ENCODE results near the gene TFRC.

Gene TFRC

DNA sequence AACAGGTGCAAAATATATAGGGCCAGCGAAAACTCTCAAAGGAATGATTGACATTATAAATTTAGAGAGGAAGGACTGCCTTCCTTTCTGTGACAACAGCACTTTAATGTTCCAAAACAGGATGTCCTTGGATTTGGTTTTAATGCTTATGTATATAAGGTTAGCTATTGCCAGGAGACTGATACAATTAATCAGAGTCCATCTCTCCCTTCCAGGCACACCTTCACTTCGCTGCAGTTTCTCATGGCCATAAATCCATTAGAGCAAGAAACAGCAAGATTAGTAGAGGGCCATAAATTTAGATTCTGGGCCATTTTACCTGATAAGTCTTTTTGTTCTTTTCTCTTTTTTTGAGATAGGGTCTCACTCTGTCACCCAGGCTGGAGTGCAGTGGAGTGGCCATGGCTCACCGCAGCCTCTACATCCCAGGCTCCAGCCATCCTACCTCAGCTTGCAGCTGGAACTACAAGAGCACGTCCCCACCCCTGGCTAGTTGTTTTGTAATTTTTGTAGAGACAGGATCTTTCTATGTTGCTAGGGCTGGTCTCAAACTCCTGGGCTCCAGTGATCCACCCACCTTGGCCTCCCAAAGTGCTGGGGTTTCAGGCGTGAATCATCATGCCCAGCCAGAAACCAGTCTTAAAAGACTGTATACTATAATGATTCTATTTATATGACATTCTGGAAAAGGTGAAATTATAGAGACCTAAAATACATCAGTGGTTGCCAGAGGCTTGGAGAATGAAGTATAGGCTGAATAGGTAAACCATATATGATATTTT lies 15.7 kb upstream of the TFRC start:
- TF ChIP-seq GATA3 (IDR thresholded peaks at IDR 0.05; ENCODE audit: low read depth, low read length) = no peak
- TF ChIP-seq GATA2 (IDR thresholded peaks at IDR 0.05; ENCODE audit: low read depth, low read length) = no peak

- TF ChIP-seq GATA2 (IDR thresholded peaks at IDR 0.05; ENCODE audit: low read depth, low read length) (no peak), GATA3 (IDR thresholded peaks at IDR 0.05; ENCODE audit: low read depth, low read length) (no peak)
Measured at GRCh38 chr3:196096382-196096953, 14.6 kb upstream of the TFRC start.

GRCh38 chr3:196093317-196094111 lies 11.6 kb upstream of the TFRC start:
- no peak for TF ChIP-seq GATA3 (IDR thresholded peaks at IDR 0.05; ENCODE audit: low read depth, low read length)
- no peak for TF ChIP-seq GATA2 (IDR thresholded peaks at IDR 0.05; ENCODE audit: low read depth, low read length)

DNA sequence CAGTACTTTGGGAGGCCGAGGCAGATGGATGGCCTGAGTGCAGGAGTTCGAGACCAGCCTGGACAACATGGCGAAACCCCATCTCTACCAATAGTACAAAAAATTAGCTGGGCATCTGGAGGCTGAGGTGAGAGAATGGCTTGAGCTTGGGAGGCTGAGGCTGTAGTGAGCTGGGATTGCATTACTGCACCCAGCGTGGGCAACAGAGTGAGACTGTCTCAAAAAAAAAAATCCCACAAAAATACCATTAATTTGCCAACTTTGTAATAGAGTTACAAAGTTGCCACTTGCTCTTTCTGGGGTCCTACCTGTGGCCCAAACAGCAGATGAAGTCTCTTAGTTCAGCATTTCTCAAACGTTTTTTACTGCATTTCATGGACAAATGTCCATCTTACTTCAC lies 6.0 kb upstream of the TFRC start:
- TF ChIP-seq GATA3 (IDR thresholded peaks at IDR 0.05; ENCODE audit: low read depth, low read length) = no peak
- TF ChIP-seq GATA2 (IDR thresholded peaks at IDR 0.05; ENCODE audit: low read depth, low read length) = no peak

GRCh38 chr3:196082619-196082971 lies 705 bp upstream of the TFRC start:
- TF ChIP-seq GATA2 (IDR thresholded peaks at IDR 0.05; ENCODE audit: low read depth, low read length) (no peak), GATA3 (IDR thresholded peaks at IDR 0.05; ENCODE audit: low read depth, low read length) (no peak)

DNA sequence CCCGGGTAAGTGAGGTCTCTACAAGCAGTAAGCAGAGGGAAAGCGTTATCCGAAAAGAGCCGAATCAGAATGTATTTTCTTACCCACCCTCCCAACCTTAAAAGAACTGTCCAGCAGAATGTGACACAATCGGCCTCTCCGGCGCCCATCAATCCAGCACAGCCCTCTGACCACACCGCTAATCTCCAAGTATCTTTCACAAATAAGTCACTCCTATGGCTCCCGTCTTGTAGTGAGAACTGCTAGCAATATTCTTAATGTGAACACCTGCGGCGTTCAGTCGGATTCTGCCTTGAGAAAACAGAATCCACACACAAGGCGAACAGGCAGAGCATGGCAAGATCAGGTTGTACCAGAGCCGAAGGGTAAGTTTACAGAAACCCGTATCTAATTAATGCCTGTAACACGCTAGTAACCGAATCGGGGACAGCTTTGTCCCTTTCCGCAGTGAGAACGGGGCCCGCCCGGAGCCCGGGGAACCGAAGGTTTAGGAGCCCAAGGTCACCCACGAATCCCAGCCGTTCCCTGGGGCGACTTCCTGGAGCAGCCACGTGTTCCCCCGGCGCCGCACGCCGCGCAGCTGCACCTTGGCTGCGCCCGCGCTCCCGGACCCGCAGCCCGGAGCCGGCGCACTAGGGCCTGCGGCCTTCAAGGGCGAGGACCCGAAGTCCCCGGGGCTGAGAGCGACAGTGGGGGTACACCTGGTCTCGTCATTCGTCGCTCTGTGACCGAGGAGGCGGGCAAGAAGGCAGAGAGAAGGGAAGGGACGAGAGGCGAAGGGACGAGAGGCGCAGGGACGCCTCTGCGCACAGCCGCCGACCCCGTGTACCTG lies 672 bp downstream of the TFRC start:
- no peak for TF ChIP-seq GATA3 (IDR thresholded peaks at IDR 0.05; ENCODE audit: low read depth, low read length)
- no peak for TF ChIP-seq GATA2 (IDR thresholded peaks at IDR 0.05; ENCODE audit: low read depth, low read length)

DNA sequence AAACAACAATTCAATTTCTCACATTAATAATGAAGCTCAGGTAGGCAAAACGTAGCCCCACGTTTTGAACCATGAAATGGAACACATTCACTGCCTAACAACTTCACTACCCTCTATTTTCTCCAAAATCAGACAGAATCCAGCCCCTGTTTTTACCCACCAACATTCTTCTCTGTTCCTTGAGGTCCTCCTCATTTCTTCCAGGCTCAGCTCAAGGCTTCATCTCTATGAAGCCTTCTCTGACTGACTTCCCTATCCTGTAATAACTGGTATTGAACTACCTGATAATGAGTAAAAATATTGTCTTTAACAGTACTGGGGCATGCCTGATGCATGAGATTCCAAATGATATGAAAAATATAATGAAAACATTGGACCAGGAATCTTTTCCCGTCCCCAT lies 2.2 kb downstream of the TFRC start:
- TF ChIP-seq GATA3 (IDR thresholded peaks at IDR 0.05; ENCODE audit: low read depth, low read length) = no peak
- no peak for TF ChIP-seq GATA2 (IDR thresholded peaks at IDR 0.05; ENCODE audit: low read depth, low read length)

- TF ChIP-seq GATA2 (IDR thresholded peaks at IDR 0.05; ENCODE audit: low read depth, low read length) (no peak), GATA3 (IDR thresholded peaks at IDR 0.05; ENCODE audit: low read depth, low read length) (no peak)
Measured at GRCh38 chr3:196075013-196075412, 6.9 kb downstream of the TFRC start.

DNA sequence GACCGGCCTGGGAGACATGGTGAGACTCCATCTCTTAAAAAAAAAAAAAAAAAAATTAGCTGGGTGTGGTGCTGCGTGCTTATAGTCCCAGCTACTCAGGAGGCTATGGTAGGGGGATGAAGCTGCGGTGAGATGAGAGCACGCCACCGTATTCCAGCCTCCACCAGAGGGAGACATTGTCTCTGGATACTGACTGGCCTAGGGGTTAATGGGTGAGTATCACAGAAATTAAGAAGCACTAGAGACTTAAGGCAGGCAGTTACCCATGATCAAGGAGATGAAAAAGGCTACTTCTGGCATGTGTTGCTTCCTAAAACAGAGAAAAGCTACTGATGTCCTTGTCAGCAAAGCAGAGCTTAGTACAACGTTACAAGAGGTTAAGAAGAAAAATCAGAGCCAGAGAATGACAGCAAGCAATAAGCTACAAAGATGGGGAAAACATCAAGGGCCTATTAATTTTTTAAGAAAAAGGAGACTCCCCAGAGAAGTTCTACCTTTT lies 8.6 kb downstream of the TFRC start:
- TF ChIP-seq GATA2 (IDR thresholded peaks at IDR 0.05; ENCODE audit: low read depth, low read length) = no peak

DNA sequence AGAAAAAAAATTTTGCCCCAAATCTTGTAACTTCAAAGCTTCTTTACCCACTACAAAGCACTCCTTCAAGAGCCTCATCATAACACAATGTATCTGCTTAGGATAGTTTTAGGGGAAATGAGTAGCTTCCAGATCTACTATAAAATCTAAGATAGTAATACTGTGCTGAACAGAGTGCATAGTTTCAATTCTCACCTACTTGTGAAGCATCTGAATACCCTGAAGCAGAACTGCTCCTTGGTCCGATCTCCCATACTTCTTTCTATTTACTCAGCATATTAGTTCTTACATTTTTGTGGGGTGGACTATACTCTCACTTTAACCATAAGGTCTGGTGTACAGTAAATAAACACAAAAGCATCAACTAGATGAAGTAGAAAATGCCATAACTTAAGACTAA lies 9.6 kb downstream of the TFRC start:
- no peak for TF ChIP-seq GATA2 (IDR thresholded peaks at IDR 0.05; ENCODE audit: low read depth, low read length)
- TF ChIP-seq GATA3 (IDR thresholded peaks at IDR 0.05; ENCODE audit: low read depth, low read length) = no peak

DNA sequence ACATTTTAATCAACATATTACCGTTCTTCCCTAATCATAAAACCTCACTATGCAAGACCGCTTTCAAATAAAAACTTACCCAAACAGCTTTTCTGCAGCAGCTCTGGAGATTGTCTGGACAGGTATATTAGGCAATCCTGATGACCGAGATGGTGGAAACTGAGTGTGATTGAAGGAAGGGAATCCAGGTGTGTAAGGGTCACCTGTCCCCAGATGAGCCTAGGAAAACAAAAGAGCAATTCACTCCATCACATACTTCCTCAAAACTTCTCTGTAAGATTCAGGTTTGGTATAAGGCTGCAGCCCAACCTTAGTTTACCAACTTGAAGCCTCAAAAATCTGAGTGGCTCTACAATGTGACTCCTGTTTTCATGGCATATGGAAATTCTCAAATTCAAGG lies 14.5 kb downstream of the TFRC start:
- TF ChIP-seq GATA3 (IDR thresholded peaks at IDR 0.05; ENCODE audit: low read depth, low read length) (no peak), GATA2 (IDR thresholded peaks at IDR 0.05; ENCODE audit: low read depth, low read length) (no peak)

DNA sequence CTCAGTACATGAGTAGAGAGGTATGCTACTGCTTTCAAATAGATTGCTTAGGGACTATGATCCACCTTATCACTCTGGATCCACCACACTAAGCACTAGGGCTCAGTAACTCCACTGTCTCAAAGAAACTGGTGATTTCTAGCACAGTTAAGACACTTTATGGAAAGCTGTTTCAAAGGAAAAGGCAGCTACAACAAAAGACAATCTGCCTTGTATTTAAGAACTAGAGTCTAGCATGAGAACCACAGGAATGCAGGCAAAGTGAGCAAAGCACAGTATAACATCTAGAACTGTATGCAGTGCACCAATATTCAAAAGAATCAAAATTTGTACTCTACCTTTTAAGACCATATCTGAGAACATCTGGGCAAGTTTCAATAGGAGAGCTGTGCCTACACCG lies 17.9 kb downstream of the TFRC start:
- TF ChIP-seq GATA3 (IDR thresholded peaks at IDR 0.05; ENCODE audit: low read depth, low read length) (no peak), GATA2 (IDR thresholded peaks at IDR 0.05; ENCODE audit: low read depth, low read length) (no peak)

- TF ChIP-seq GATA3 (IDR thresholded peaks at IDR 0.05; ENCODE audit: low read depth, low read length) (no peak), GATA2 (IDR thresholded peaks at IDR 0.05; ENCODE audit: low read depth, low read length) (no peak)
Measured at GRCh38 chr3:196063456-196063855, 18.4 kb downstream of the TFRC start.

DNA sequence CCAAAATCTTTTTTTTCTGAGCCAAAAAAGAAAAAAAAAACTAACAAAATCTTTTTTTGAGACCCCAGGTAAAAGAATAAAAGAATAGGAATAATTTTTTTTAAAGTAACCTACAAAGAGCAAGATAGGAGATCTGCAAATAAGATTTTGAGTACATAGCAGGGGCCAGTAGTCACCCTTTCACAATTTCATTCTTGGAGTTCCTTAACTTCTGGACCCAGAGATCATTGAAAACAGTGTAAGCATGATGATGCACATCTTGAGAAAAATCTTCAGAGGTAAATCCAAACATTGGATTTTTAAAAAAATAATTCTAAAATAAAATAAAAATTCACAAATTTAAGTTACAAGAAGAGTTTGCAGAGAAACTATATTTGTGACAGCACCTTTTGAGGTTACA lies 18.8 kb downstream of the TFRC start:
- TF ChIP-seq GATA2 (IDR thresholded peaks at IDR 0.05; ENCODE audit: low read depth, low read length) = no peak
- TF ChIP-seq GATA3 (IDR thresholded peaks at IDR 0.05; ENCODE audit: low read depth, low read length) = no peak
